ENCODE results near the gene ATP8B3. TPM values are rescaled to one million over a fixed set of nuclear protein-coding genes. Genes with fewer than 3 reads are reported as not detected.
A peak's percentile ranks its signal among the peaks of the same experiment; 100 is the strongest.

ATP8B3 gene
- total RNA-seq, 1 donor from 2014 or later: 0.96 TPM

GRCh38 chr19:1816530-1817298 is 4.6 kb upstream of the ATP8B3 start:
- TF ChIP-seq CTCF (IDR thresholded peaks at IDR 0.05; ENCODE audit: insufficient read depth, low read length, poor library complexity, severe bottlenecking): no peak
- H3K36me3 ChIP-seq (ENCODE audit: control insufficient read depth, insufficient read depth, low read length): peaks cover 2% of the 10 kb centered on the region
- no peak for DNase-seq (ENCODE audit: low read depth)
- no peak overlapping the region for H3K4me3 ChIP-seq (ENCODE audit: low read depth, low read length)
- no peaks in the 10 kb centered on the region for H3K27me3 ChIP-seq (ENCODE audit: control insufficient read depth, insufficient read depth, low read length)

DNA sequence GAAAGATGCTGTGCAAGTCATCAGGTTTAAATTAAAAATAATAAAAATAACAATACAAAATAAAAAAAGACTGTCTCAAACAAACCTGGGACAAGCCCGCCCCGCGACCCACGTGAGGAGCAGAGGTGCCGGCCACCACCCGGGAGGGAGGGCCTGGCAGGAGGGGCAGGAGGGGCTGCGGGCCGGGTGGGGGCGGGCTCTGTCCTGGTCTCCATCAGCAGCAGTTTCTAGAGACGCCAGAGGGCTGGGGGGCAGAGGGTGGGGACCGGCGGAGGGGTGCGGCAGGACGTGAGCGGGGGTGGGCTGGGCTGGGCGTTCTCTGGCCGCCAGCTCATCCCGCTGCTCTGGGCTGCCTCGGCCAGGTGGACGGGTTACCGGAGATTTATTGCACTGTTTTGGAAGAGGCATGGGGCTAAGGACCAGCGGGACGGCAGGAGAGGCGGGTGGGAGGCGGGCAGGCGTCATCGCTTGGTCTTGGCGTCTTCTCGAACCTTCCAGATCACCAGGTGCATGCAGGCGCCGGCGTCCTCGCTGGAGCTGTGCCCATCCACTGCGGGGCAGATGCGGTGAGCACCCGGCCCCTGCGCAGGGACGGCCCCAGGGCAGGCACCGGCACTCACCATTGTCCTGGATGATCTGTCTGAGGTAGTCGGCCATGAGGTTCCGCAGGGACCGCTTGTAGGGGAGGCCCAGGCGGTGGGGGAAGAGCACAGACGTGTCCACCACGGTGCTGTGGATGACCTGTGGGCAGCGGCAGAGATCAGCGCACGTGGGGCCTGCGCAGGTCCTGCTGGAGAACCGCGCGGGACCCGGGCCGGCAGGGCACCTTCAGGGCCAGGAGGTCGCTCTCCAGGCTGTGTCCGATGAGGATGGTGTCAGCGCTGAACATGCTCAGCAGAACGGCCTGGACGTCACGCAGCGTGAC is 3.8 kb upstream of the ATP8B3 start:
- DNase-seq (ENCODE audit: low read depth): no peak
- H3K27me3 ChIP-seq (ENCODE audit: control insufficient read depth, insufficient read depth, low read length): no peaks in the 10 kb centered on the region
- peaks cover 2% of the 10 kb centered on the region for H3K36me3 ChIP-seq (ENCODE audit: control insufficient read depth, insufficient read depth, low read length)
- TF ChIP-seq CTCF (IDR thresholded peaks at IDR 0.05; ENCODE audit: insufficient read depth, low read length, poor library complexity, severe bottlenecking): no peak
- H3K4me3 ChIP-seq (ENCODE audit: low read depth, low read length): no peak overlapping the region

GRCh38 chr19:1814833-1815604 is 2.9 kb upstream of the ATP8B3 start:
- no peak overlapping the region for H3K4me3 ChIP-seq (ENCODE audit: low read depth, low read length)
- peaks cover 2% of the 10 kb centered on the region for H3K36me3 ChIP-seq (ENCODE audit: control insufficient read depth, insufficient read depth, low read length)
- DNase-seq (ENCODE audit: low read depth): no peak
- no peak for TF ChIP-seq CTCF (IDR thresholded peaks at IDR 0.05; ENCODE audit: insufficient read depth, low read length, poor library complexity, severe bottlenecking)
- no peaks in the 10 kb centered on the region for H3K27me3 ChIP-seq (ENCODE audit: control insufficient read depth, insufficient read depth, low read length)

DNA sequence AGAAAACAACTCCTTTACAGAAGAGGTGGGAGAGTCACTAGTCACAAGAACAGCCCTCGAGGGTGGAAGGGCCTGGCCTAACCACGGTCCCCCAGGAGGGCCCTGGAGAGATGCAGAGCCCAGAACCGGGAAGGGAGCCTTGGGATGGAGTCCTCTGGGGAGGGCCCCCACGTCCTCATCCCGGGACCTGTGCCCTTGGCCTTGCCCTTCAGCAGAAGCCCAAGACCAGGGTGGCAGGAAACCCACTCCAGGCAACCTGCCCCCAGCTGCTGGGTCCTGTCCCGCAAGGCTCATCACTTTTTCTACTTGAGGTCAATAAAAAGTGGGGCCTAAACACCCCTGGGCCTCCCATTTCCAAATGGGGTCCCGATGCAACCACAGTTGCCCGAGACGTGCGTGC is 2.3 kb upstream of the ATP8B3 start:
- DNase-seq (ENCODE audit: low read depth): no peak
- Histone ChIP-seq H3K4me3 (ENCODE audit: low read depth, low read length) (no peak overlapping the region), H3K36me3 (ENCODE audit: control insufficient read depth, insufficient read depth, low read length) (peaks cover 2% of the 10 kb centered on the region), H3K27me3 (ENCODE audit: control insufficient read depth, insufficient read depth, low read length) (no peaks in the 10 kb centered on the region)
- TF ChIP-seq CTCF (IDR thresholded peaks at IDR 0.05; ENCODE audit: insufficient read depth, low read length, poor library complexity, severe bottlenecking): no peak

GRCh38 chr19:1813192-1814182 is 1.4 kb upstream of the ATP8B3 start:
- peaks cover under 1% of the 10 kb centered on the region for H3K36me3 ChIP-seq (ENCODE audit: control insufficient read depth, insufficient read depth, low read length)
- no peak for TF ChIP-seq CTCF (IDR thresholded peaks at IDR 0.05; ENCODE audit: insufficient read depth, low read length, poor library complexity, severe bottlenecking)
- DNase-seq (ENCODE audit: low read depth): no peak
- peak overlapping the region; percentile 49 for H3K4me3 ChIP-seq (ENCODE audit: low read depth, low read length)
- H3K27me3 ChIP-seq (ENCODE audit: control insufficient read depth, insufficient read depth, low read length): no peaks in the 10 kb centered on the region

Measured in kidney epithelial cell (primary cell).